Subcutaneous adipose tissue (tissue), 4 donors: ENCODE measurements around the gene GPR152. TPM values are rescaled to one million over a fixed set of nuclear protein-coding genes. Genes with fewer than 3 reads are reported as not detected.

Experiments used
- CTCF ChIP-seq: fragments of 450-650 bp; IDR thresholded peaks from one replicate; pipeline ENCODE4 v1.5.1; 2016; ENCODE audit warnings: low read depth, mild to moderate bottlenecking, control low read depth, antibody characterized with exemption, moderate library complexity
- total RNA-seq, 4 donors: library from RNA; depleted of rRNA; stranded (reverse); fragments of >200 nt; gene quantifications; one replicate each; pipeline ENCODE4 v1.1.0, GENCODE V29; 2016

Gene GPR152
- total RNA-seq, 4 donors from 2014 or later, result not detected

GRCh38 chr11:67423891-67424613 is 28.5 kb downstream of the GPR152 start:
- no peak for TF ChIP-seq CTCF

- TF ChIP-seq CTCF, result no peak
These were observed 29.1 kb downstream of the GPR152 start for GRCh38 chr11:67423466-67423865.

GRCh38 chr11:67422891-67423290 is 29.6 kb downstream of the GPR152 start:
- TF ChIP-seq CTCF, result no peak

- no peak for TF ChIP-seq CTCF
These were observed 31.0 kb downstream of the GPR152 start for GRCh38 chr11:67421430-67422031.

- TF ChIP-seq CTCF, result no peak
These were observed 31.7 kb downstream of the GPR152 start for GRCh38 chr11:67420646-67421429.

GRCh38 chr11:67420147-67420645 is 32.3 kb downstream of the GPR152 start:
- no peak for TF ChIP-seq CTCF
